ENCODE results near the gene TEX2.

Gene TEX2, protein sequence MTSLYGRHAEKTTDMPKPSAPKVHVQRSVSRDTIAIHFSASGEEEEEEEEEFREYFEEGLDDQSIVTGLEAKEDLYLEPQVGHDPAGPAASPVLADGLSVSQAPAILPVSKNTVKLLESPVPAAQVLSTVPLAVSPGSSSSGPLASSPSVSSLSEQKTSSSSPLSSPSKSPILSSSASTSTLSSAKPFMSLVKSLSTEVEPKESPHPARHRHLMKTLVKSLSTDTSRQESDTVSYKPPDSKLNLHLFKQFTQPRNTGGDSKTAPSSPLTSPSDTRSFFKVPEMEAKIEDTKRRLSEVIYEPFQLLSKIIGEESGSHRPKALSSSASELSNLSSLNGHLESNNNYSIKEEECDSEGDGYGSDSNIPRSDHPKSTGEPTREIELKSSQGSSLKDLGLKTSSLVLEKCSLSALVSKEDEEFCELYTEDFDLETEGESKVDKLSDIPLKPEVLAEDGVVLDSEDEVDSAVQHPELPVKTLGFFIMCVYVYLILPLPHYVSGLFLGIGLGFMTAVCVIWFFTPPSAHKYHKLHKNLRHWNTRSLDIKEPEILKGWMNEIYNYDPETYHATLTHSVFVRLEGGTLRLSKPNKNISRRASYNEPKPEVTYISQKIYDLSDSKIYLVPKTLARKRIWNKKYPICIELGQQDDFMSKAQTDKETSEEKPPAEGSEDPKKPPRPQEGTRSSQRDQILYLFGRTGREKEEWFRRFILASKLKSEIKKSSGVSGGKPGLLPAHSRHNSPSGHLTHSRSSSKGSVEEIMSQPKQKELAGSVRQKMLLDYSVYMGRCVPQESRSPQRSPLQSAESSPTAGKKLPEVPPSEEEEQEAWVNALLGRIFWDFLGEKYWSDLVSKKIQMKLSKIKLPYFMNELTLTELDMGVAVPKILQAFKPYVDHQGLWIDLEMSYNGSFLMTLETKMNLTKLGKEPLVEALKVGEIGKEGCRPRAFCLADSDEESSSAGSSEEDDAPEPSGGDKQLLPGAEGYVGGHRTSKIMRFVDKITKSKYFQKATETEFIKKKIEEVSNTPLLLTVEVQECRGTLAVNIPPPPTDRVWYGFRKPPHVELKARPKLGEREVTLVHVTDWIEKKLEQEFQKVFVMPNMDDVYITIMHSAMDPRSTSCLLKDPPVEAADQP

DNA sequence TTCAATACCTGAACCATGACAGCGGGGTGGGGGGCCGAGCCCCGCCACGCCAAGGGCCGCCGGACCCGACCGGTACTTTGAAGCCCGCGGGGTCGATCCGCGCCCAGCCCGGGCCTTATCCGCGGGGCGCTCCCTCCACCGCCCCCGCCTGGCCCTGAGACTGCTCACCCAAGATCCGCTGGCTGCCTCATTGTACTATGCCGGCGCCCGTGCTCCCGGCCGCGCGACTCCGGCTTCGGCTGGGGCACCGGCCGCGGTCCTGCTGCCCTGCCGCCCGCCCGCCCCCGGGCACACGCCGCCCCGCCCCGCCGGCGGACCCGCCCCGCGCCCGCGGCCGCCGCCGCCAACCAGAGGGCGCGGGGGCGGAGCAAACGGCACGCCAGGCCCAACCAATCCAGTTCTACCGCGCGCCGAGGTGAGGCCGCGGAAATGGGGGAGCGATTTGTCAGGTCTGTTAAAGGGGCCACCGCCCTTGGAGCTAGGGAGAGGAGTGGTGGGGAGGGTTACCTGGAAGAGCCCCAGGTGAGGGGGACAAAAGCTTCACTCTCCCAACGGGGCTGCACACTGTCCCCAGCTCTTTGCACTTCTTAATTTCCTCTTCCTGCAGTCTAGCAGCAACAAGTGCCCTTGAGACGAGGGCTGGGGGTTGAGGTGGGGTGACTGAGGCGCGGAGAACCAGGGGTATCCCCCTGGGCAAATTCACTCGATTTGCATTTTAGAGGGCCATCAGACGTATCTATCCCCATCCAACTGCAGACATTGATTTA, at the start of gene TEX2:
Gene TEX2, minus strand, starts transcription at position 261 of the 767 bp plus-strand sequence. CDS start 49,043 bp downstream, outside the sequence.
- peak; percentile 88 for DNase-seq (ENCODE audit: low read depth in 2 of 2)

GRCh38 chr17:64309710-64310109, 46.6 kb upstream of the TEX2 start:
- no peak for DNase-seq (ENCODE audit: low read depth in 2 of 2)

- DNase-seq (ENCODE audit: low read depth in 2 of 2) = no peak
Measured at GRCh38 chr17:64309021-64309420, 46.0 kb upstream of the TEX2 start.

GRCh38 chr17:64306850-64307463, 43.9 kb upstream of the TEX2 start:
- DNase-seq (ENCODE audit: low read depth in 2 of 2) = peak; percentile 45 to 54

- no peak for DNase-seq (ENCODE audit: low read depth in 2 of 2)
Measured at GRCh38 chr17:64304551-64304950, 41.5 kb upstream of the TEX2 start.

GRCh38 chr17:64300699-64300965, 37.6 kb upstream of the TEX2 start:
- DNase-seq (ENCODE audit: low read depth in 2 of 2) = no peak

DNA sequence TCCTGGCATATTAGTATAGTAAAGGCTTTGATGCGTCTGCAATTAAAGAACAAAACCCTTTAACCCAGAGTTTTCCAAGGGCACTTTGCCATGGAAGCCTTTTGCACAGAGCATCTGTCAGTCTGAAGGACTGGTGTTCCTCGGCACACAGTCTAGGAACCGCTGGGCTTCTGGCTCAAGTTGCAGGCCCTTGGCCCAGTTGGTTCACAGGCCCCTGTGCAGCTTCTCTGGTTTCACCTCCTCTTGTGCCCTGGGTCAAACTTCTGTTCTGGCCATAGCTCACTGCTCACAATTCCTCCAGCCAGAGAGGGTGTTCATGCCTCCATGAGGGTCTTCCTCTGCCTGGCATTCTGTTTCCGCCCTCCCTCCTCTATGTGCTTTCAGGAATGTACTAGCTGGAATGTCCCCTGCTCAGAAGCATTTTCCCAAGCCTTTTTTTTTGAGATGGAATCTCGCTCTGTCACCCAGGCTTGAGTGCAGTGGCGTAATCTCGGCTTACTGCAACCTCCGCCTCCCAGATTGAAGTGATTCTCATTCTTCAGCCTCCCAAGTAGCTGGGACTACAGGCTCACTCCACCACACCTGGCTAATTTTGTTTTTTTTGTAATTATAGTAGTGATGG, 34.5 kb upstream of the TEX2 start:
- no peak for DNase-seq (ENCODE audit: low read depth in 2 of 2)

GRCh38 chr17:64296246-64296645, 33.2 kb upstream of the TEX2 start:
- no peak for DNase-seq (ENCODE audit: low read depth in 2 of 2)

DNA sequence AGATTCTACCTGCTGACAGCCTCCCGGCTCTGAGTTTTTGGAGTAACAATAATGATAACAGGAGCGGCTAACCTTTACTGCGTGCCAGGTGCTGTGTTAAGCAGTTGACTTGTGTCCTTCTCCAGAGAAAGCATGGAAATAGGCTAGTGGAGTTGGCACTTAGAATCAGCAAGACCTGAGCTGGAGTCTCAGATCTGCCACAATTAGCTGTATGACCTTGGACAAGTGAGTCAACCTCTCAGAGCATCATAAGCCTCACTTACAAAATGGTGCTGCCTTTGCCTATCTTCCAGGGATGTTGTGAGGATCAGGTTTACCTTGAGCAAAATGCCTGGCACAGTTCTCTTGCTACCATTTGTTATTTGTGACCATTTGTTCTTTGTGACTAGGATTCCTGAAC, 32.1 kb upstream of the TEX2 start:
- no peak for DNase-seq (ENCODE audit: low read depth in 2 of 2)

DNA sequence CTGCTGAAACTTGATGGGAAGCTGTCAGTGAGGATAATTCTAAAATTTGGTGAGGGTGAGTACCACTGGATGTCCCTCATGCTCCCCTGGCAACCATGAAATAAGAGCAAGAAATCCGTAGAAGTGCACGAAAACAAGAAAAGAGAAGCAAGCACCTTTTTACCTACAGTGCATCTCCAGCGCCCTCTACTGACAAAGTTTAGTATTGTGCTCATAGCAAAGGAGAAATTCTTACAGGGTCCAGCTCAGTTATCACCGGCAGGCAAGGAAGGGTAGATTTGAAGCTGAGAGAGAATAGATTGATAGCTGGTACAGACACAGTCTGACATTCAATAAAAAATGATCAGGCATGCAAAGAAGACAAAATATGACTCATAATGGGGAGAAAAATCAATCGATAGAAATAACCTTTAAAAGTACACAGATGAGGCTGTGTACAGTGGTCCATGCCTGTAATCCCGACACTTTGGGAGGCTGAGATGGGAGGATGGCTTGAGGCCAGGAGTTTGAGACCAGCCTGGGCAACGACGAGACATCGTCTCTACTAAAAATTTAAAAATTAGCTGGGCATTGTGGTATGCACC, 28.3 kb upstream of the TEX2 start:
- no peak for DNase-seq (ENCODE audit: low read depth in 2 of 2)

- no peak for DNase-seq (ENCODE audit: low read depth in 2 of 2)
Measured at GRCh38 chr17:64289741-64290141, 26.7 kb upstream of the TEX2 start.

DNA sequence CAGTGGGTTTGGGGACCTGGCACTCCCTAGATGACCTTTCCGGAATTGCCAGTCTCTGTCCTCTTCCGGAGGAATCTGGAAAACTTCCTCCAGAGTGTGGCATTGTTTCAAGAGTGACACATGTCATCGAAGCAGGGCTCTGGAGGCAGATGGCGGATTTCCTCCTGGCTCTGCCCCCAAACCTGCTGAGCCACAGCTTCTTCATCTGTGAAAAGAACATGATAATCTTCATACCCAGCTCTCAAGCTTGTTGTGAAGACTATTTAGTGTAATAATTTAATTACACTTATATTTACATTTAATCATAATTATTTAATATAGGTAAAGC, 19.7 kb upstream of the TEX2 start:
- no peak for DNase-seq (ENCODE audit: low read depth in 2 of 2)

- DNase-seq (ENCODE audit: low read depth in 2 of 2) = peak; percentile 34 to 36
Measured at GRCh38 chr17:64281962-64282752, 19.1 kb upstream of the TEX2 start.

- no peak for DNase-seq (ENCODE audit: low read depth in 2 of 2)
Measured at GRCh38 chr17:64278614-64279013, 15.6 kb upstream of the TEX2 start.

GRCh38 chr17:64277831-64278562, 14.9 kb upstream of the TEX2 start:
- no peak for DNase-seq (ENCODE audit: low read depth in 2 of 2)

DNA sequence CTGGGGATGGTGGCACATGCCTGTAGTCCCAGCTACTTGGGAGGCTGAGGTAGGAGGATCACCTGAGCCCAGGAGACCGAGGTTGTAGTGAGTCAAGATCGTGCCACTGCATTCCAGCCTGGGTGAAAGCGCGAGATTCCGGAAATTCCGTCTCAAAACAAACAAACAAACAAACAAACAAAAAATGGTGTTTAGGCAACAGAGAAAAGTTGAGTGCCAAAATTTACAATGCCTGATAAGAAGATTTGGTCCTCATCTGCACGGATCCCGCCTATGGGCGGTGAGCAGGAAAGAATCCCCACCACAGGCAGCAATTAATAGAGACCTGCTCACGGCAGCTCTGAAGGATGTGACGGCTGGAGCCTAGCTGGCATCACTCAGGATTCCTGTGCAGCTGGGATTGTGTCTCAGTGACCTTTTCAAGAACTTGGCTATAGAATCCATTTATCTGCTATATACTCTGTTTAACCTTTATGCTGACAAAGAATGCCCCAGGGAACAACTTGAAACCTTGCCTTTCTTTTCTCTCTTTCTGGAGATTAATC, 14.0 kb upstream of the TEX2 start:
- no peak for DNase-seq (ENCODE audit: low read depth in 2 of 2)

GRCh38 chr17:64275016-64275415, 12.0 kb upstream of the TEX2 start:
- no peak for DNase-seq (ENCODE audit: low read depth in 2 of 2)

GRCh38 chr17:64273006-64273405, 9.9 kb upstream of the TEX2 start:
- DNase-seq (ENCODE audit: low read depth in 2 of 2) = no peak

- no peak for DNase-seq (ENCODE audit: low read depth in 2 of 2)
Measured at GRCh38 chr17:64270885-64271284, 7.8 kb upstream of the TEX2 start.
